GM19467 (cell line): ENCODE data around the gene PRIM1.
"Not testable (repeated sequence)": the region's sequence is repeated elsewhere in the genome, so short reads cannot be mapped to it uniquely, and the experiment has no call there.

Experiments used
- ATAC-seq: cut with Tn5 transposase; IDR thresholded peaks from one replicate; pipeline ENCODE4 v1.9.1; 2021; ENCODE audit warnings: mild to moderate bottlenecking, moderate library complexity; ENCODE audit not compliant: unreplicated experiment

Gene PRIM1

GRCh38 chr12:56718636-56719035 is 33.5 kb downstream of the PRIM1 start:
- ATAC-seq, result no peak

GRCh38 chr12:56718149-56718548 is 34.0 kb downstream of the PRIM1 start:
- ATAC-seq, result no peak

- no peak for ATAC-seq
Observed at GRCh38 chr12:56716933-56717880, 34.9 kb downstream of the PRIM1 start.

- ATAC-seq, result no peak
Observed at GRCh38 chr12:56716458-56716857, 35.7 kb downstream of the PRIM1 start.

- ATAC-seq, result no peak
Observed at GRCh38 chr12:56715798-56716197, 36.3 kb downstream of the PRIM1 start.

GRCh38 chr12:56714431-56714929 is 37.6 kb downstream of the PRIM1 start:
- ATAC-seq, result no peak

GRCh38 chr12:56713345-56713744 is 38.8 kb downstream of the PRIM1 start:
- no peak for ATAC-seq

- no peak for ATAC-seq
Observed at GRCh38 chr12:56709759-56710376, 42.3 kb downstream of the PRIM1 start.

- ATAC-seq, result not testable (repeated sequence)
Observed at GRCh38 chr12:56704522-56704921, 47.6 kb downstream of the PRIM1 start.

GRCh38 chr12:56699020-56699661 is 53.0 kb downstream of the PRIM1 start:
- ATAC-seq, result no peak

- no peak for ATAC-seq
Observed at GRCh38 chr12:56695327-56696101, 56.6 kb downstream of the PRIM1 start.

GRCh38 chr12:56694161-56694560 is 58.0 kb downstream of the PRIM1 start:
- ATAC-seq, result no peak

GRCh38 chr12:56688846-56689109 is 63.3 kb downstream of the PRIM1 start:
- ATAC-seq, result no peak

GRCh38 chr12:56688129-56688845 is 63.8 kb downstream of the PRIM1 start, which contains the start of gene PTGES3:
PTGES3 (minus strand) TSS chr12:56688284; CDS start chr12:56687999, 285 bp downstream.
- ATAC-seq, result peak; percentile 46

- ATAC-seq, result peak; percentile 18
Observed at GRCh38 chr12:56687223-56688128, 64.6 kb downstream of the PRIM1 start.

- no peak for ATAC-seq
Observed at GRCh38 chr12:56684745-56685359, 67.3 kb downstream of the PRIM1 start.

GRCh38 chr12:56682323-56682722 is 69.8 kb downstream of the PRIM1 start:
- no peak for ATAC-seq
